Mesodermal cell (in vitro differentiated cells): ENCODE data around the gene SLC6A13.
"Not testable (repeated sequence)": the region's sequence is repeated elsewhere in the genome, so short reads cannot be mapped to it uniquely, and the experiment has no call there.

ENCODE experiments used
- H3K27ac ChIP-seq: 2 replicates; pipeline ENCODE4 v1.7.0; 2013; ENCODE audit warnings: mild to moderate bottlenecking, low read depth, low read length, moderate library complexity; ENCODE audit not compliant: severe bottlenecking
- H3K36me3 ChIP-seq: 2 replicates; pipeline ENCODE4 v1.7.1; 2013; ENCODE audit warnings: mild to moderate bottlenecking, low read length, moderate library complexity; ENCODE audit not compliant: control insufficient read depth, insufficient read depth
- H3K4me1 ChIP-seq: one replicate; pipeline ENCODE4 v1.7.1; 2013; ENCODE audit warnings: mild to moderate bottlenecking, low read length; ENCODE audit not compliant: insufficient read depth, control insufficient read depth, poor library complexity, severe bottlenecking
- H3K4me3 ChIP-seq: 2 replicates; pipeline ENCODE4 v1.7.0; 2013; ENCODE audit warnings: low read length, control low read depth, mild to moderate bottlenecking; ENCODE audit not compliant: insufficient read depth, poor library complexity, severe bottlenecking; ENCODE audit errors: extremely low read depth
- H3K9me3 ChIP-seq: 2 replicates; pipeline ENCODE4 v1.7.1; 2013; ENCODE audit warnings: mild to moderate bottlenecking, low read length, moderate library complexity; ENCODE audit not compliant: control insufficient read depth
- WGBS, 2 experiments: methylation state at CpG; one replicate each; pipeline ENCODE4 v1.1.5; 2013; ENCODE audit warnings: missing lambda C conversion rate in 2 of 2; ENCODE audit not compliant: insufficient coverage in 2 of 2; 5-methylcytosine and 5-hydroxymethylcytosine counted together

SLC6A13 gene

GRCh38 chr12:218221-218620, 44.4 kb downstream of the SLC6A13 start:
- WGBS, 2 experiments = 85 to 92% methylated on average over 5 of the region's 5 CpGs
- H3K4me1 ChIP-seq = peaks cover 8% of the 10 kb centered on the region
- H3K4me3 ChIP-seq = no peak overlapping the region
- H3K9me3 ChIP-seq = no peaks in the 10 kb centered on the region
- no peak overlapping the region for H3K27ac ChIP-seq
- no peaks in the 10 kb centered on the region for H3K36me3 ChIP-seq

- not testable (repeated sequence) for H3K4me3 ChIP-seq, H3K36me3 ChIP-seq, H3K4me1 ChIP-seq, H3K27ac ChIP-seq, H3K9me3 ChIP-seq
- 81 to 89% methylated on average over 6 of the region's 6 CpGs for WGBS, 2 experiments
These were observed 45.6 kb downstream of the SLC6A13 start for GRCh38 chr12:217029-217428.

DNA sequence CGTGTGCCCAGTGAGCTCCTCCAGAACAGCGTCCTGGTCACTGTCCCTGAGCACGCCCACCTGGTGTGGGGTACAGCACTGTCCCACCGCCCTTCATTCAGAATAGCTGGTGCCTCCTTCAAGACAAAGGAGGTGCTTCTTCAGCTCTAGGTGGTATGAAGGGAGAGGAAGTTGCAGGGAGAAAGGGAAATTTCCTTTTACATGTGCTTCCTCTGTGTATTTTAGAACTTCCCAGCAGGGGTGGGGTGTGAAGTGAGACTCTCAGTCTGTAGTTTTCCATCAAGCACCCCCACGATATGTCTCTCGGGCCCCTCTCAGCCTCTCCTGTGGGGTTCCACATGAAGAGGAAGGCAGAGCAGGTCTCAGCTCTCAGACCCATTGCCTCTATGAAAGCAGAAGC, 47.5 kb downstream of the SLC6A13 start:
- Histone ChIP-seq H3K27ac (no peak overlapping the region), H3K36me3 (no peaks in the 10 kb centered on the region), H3K4me3 (no peak overlapping the region), H3K4me1 (peaks cover 8% of the 10 kb centered on the region), H3K9me3 (no peaks in the 10 kb centered on the region)
- WGBS, 2 experiments = 89 to 96% methylated on average over 4 to 5 of the region's 6 CpGs

DNA sequence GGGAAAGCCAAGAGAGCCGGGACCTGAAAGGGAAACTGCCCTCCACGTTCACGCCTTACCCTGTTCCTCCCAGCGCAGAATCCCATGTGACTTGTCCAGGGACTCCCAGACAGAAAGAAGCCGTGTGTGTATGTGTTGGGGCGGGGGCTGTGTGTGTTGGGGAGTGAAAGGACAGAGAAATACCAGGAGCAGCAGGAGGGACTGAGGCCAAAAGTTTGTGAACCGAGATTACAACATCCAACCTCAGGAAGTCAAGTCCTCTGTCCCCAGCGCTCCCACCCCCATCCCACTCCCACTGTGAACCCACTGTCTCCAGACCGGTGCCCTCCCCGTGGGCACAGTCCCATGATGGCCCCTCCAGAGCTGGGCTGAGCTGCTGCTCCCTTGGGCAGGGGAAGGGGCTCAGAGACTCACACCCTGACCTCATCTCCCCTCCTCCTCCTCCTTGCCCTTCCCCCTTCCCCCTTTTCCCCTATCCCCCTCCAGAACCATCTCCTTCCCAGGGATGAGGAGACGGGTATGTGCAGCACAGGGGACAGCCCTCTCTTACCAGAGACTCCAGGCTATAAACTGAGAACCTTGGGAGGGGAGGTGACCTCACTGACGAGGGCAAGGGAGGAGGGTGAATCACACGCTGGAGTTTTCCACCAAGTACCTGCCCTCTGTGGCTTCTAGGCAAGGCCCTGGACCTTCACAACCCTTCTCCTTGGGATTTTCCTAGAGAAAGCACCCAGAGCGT, 48.5 kb downstream of the SLC6A13 start, which contains the start of gene SLC6A12:
SLC6A12 (minus strand) TSS at position 155 of the 739 bp plus-strand sequence. CDS start 4,171 bp downstream, outside the sequence.
- no peaks in the 10 kb centered on the region for H3K9me3 ChIP-seq
- no peak within 1 kb of the TSS for H3K27ac ChIP-seq
- no peaks in the 10 kb centered on the region for H3K36me3 ChIP-seq
- H3K4me1 ChIP-seq = peaks cover 8% of the 10 kb centered on the region
- H3K4me3 ChIP-seq = no peak within 1 kb of the TSS
- 28 to 64% methylated on average over 2 to 6 of the region's 14 CpGs for WGBS, 2 experiments

DNA sequence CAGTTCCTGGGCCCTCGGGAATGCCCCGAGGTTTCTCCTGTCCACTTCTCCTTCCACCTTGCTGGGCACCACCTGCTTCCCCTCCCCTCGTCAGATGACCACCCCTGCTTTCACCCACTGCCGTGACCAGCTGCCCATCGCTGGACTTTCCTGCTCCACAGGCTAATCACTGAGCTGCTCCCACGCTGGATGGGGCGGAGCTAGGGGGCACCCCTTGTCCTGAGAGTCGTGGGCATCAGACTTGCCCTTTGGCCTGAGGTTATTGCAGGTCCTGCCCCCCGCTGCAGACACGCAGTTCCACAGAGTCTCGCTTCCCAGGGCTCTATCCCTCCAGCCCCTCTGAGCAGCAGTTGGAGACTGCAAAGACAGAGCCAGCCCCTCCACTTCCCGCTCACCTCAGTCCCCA, 49.1 kb downstream of the SLC6A13 start:
- Histone ChIP-seq H3K36me3 (no peaks in the 10 kb centered on the region), H3K4me3 (no peak overlapping the region), H3K9me3 (no peaks in the 10 kb centered on the region), H3K27ac (no peak overlapping the region), H3K4me1 (peaks cover 8% of the 10 kb centered on the region)
- 45 to 58% methylated on average over 12 of the region's 12 CpGs for WGBS, 2 experiments

GRCh38 chr12:212715-213526, 49.7 kb downstream of the SLC6A13 start:
- Histone ChIP-seq H3K9me3 (no peaks in the 10 kb centered on the region), H3K27ac (no peak overlapping the region), H3K4me1 (peaks cover 8% of the 10 kb centered on the region), H3K4me3 (no peak overlapping the region), H3K36me3 (no peaks in the 10 kb centered on the region)
- 70 to 72% methylated on average over 8 to 16 of the region's 22 CpGs for WGBS, 2 experiments

- Histone ChIP-seq H3K36me3 (no peaks in the 10 kb centered on the region), H3K4me3 (no peak overlapping the region), H3K4me1 (peaks cover 8% of the 10 kb centered on the region), H3K9me3 (no peaks in the 10 kb centered on the region), H3K27ac (no peak overlapping the region)
- 64 to 74% methylated on average over 8 of the region's 8 CpGs for WGBS, 2 experiments
These were observed 50.3 kb downstream of the SLC6A13 start for GRCh38 chr12:212415-212714.

- WGBS, 2 experiments = 65 to 83% methylated on average over 12 to 13 of the region's 16 CpGs
- Histone ChIP-seq H3K27ac (no peak overlapping the region), H3K9me3 (no peaks in the 10 kb centered on the region), H3K36me3 (no peaks in the 10 kb centered on the region), H3K4me3 (no peak overlapping the region), H3K4me1 (peaks cover 8% of the 10 kb centered on the region)
These were observed 50.8 kb downstream of the SLC6A13 start for GRCh38 chr12:211639-212414.

DNA sequence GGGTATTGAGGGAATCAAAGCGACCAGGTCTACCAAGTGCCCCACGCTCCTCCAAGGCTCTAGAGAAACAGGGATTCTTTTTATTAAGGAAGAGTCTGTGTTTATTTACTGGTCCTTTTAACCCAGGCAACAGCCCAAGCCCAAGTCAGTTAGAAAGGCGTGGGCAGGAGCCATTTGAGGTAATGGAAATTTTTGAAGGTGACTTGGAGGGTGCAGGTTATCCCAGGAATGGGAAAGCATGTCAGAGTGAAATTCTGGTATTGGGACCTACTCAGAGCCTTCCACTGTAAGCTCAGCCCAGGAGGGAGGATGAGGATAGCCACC, 51.5 kb downstream of the SLC6A13 start:
- WGBS, 2 experiments = 89 to 93% methylated on average over 3 of the region's 3 CpGs
- Histone ChIP-seq H3K9me3 (no peaks in the 10 kb centered on the region), H3K36me3 (no peaks in the 10 kb centered on the region), H3K27ac (no peak overlapping the region), H3K4me1 (peaks cover 8% of the 10 kb centered on the region), H3K4me3 (no peak overlapping the region)

GRCh38 chr12:210277-211141, 52.1 kb downstream of the SLC6A13 start:
- H3K9me3 ChIP-seq = no peaks in the 10 kb centered on the region
- H3K36me3 ChIP-seq = no peaks in the 10 kb centered on the region
- no peak overlapping the region for H3K4me3 ChIP-seq
- 78 to 83% methylated on average over 14 to 15 of the region's 16 CpGs for whole genome bisulfite sequencing, 2 experiments
- peaks cover 8% of the 10 kb centered on the region for H3K4me1 ChIP-seq
- no peak overlapping the region for H3K27ac ChIP-seq
